ENCODE results near the gene COX19. TPM values are rescaled to one million over a fixed set of nuclear protein-coding genes. Genes with fewer than 3 reads are reported as not detected.

The COX19 gene
- total and polyA plus RNA-seq, 7 donors = 5.1 to 12.7 (median 9.2) TPM

- Histone ChIP-seq H3K9me3 (no peaks in the 10 kb centered on the region), H3K27me3 (no peaks in the 10 kb centered on the region), H3K36me3 (no peaks in the 10 kb centered on the region), H3K27ac (no peak overlapping the region), H3K4me3 (no peak overlapping the region), H3K4me1 (peaks cover 0 to 61% (median 42%) of the 10 kb centered on the region in 4 donors)
- intact Hi-C loops (cut with DNase I) = loop anchor here (10.0 kb wide), 2 partner anchors 144 to 174 kb away; no protein-coding TSS in a partner anchor
- 33 to 71% methylated on average over 20 of the region's 20 CpGs for WGBS, 2 donors
- DNase-seq = peak; percentile 59
- no peak for TF ChIP-seq EP300 (IDR thresholded peaks at IDR 0.05)
- TF ChIP-seq CTCF (IDR thresholded peaks at IDR 0.05) = no peak
- no peak for TF ChIP-seq POLR2AphosphoS5 (IDR thresholded peaks at IDR 0.05)
- TF ChIP-seq POLR2A (IDR thresholded peaks at IDR 0.05) = no peak
Measured at GRCh38 chr7:959271-959670, 16.1 kb downstream of the COX19 start.

GRCh38 chr7:958221-959200 lies 16.8 kb downstream of the COX19 start:
- Histone ChIP-seq H3K4me3 (no peak overlapping the region), H3K27ac (no peak overlapping the region), H3K9me3 (no peaks in the 10 kb centered on the region), H3K4me1 (peaks cover 0 to 58% (median 39%) of the 10 kb centered on the region in 4 donors), H3K27me3 (no peaks in the 10 kb centered on the region), H3K36me3 (no peaks in the 10 kb centered on the region)
- 67 to 84% methylated on average over 36 of the region's 36 CpGs for WGBS, 2 donors
- TF ChIP-seq CTCF (IDR thresholded peaks at IDR 0.05) (no peak), POLR2AphosphoS5 (IDR thresholded peaks at IDR 0.05) (no peak), EP300 (IDR thresholded peaks at IDR 0.05) (no peak), POLR2A (IDR thresholded peaks at IDR 0.05) (no peak)
- intact Hi-C loops (cut with DNase I) = loop anchor here (10.0 kb wide), 2 partner anchors 144 to 174 kb away; no protein-coding TSS in a partner anchor
- DNase-seq = peak; percentile 69

GRCh38 chr7:957418-958220 lies 17.7 kb downstream of the COX19 start:
- Histone ChIP-seq H3K4me1 (peaks cover 0 to 58% (median 39%) of the 10 kb centered on the region in 4 donors), H3K27ac (no peak overlapping the region), H3K27me3 (no peaks in the 10 kb centered on the region), H3K9me3 (no peaks in the 10 kb centered on the region), H3K4me3 (no peak overlapping the region), H3K36me3 (no peaks in the 10 kb centered on the region)
- TF ChIP-seq POLR2AphosphoS5 (IDR thresholded peaks at IDR 0.05) = no peak
- no peak for TF ChIP-seq POLR2A (IDR thresholded peaks at IDR 0.05)
- no peak for TF ChIP-seq CTCF (IDR thresholded peaks at IDR 0.05)
- no peak for TF ChIP-seq EP300 (IDR thresholded peaks at IDR 0.05)
- WGBS, 2 donors = 84 to 88% methylated on average over 32 of the region's 32 CpGs
- peak; percentile 80 for DNase-seq
- intact Hi-C loops (cut with DNase I) = loop anchor here (10.0 kb wide), 2 partner anchors 143 to 173 kb away; no protein-coding TSS in a partner anchor

- no peaks in the 10 kb centered on the region for H3K27me3 ChIP-seq
Measured at GRCh38 chr7:956031-956430, 19.3 kb downstream of the COX19 start.

More at GRCh38 chr7:956031-956430, 19.3 kb downstream of the COX19 start:
- peak; percentile 65 for DNase-seq
- no peak for TF ChIP-seq EP300 (IDR thresholded peaks at IDR 0.05)
- TF ChIP-seq CTCF (IDR thresholded peaks at IDR 0.05) = no peak
- TF ChIP-seq POLR2AphosphoS5 (IDR thresholded peaks at IDR 0.05) = no peak
- no peak for TF ChIP-seq POLR2A (IDR thresholded peaks at IDR 0.05)
- Histone ChIP-seq H3K4me1 (peaks cover 0 to 49% (median 33%) of the 10 kb centered on the region in 4 donors), H3K27ac (peak overlapping the region in 3 of 4 donors; percentile 88 to 93 (median 90)), H3K4me3 (no peak overlapping the region), H3K36me3 (no peaks in the 10 kb centered on the region), H3K9me3 (no peaks in the 10 kb centered on the region)
- intact Hi-C loops (cut with DNase I) = loop anchor here (10.0 kb wide), 2 partner anchors 141 to 171 kb away; no protein-coding TSS in a partner anchor
- 83 to 93% methylated on average over 10 of the region's 10 CpGs for WGBS, 2 donors
